ENCODE results near the gene FALEC. TPM values are rescaled to one million over a fixed set of nuclear protein-coding genes. Genes with fewer than 3 reads are reported as not detected.
"Not testable (repeated sequence)": the region's sequence is repeated elsewhere in the genome, so short reads cannot be mapped to it uniquely, and the experiment has no call there.

The FALEC gene
- total RNA-seq, 1 donor from 2014 or later, result not detected

- H3K4me3 ChIP-seq (ENCODE audit: low read depth, low read length), result peak overlapping the region; percentile 76
- TF ChIP-seq CTCF (conservative IDR thresholded peaks at IDR 0.05; ENCODE audit: low read depth, low read length), result no peak
- DNase-seq (ENCODE audit: low read depth), result no peak
Measured at GRCh38 chr1:150576794-150577556, 61.4 kb downstream of the FALEC start.

DNA sequence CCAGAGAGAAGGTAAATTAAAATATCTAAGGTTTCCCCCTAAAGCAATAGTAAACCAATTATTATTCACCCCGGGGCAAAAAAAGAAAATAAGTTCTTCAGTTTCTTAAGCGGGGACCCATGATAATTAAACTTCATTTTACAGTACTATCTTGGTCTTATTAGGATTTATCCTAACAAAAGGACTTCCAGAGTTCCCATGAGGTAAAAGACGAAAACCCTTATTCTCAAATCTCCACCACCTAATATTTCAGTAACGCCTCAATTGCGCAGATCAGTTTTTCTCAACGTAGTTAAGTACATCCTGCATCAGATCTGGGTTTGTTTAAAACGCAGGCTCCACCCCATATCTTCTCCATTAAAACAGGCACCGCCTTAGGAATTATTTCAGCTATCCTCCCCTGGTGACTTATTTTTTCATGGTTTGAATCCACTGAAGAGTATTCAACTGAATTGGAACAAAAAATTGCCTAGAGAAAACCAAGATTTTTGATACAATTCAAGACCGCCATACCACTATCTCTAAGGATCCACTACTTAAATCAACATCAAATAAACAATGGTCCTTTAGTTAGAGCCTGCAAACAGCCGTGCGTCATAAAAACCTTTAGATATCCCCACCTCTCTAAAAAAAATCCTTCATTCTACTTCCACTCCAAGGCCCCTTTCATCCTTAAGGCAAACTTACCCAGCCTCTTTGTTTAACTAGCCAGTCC lies 62.2 kb downstream of the FALEC start:
- H3K4me3 ChIP-seq (ENCODE audit: low read depth, low read length), result peak overlapping the region; percentile 76
- no peak for TF ChIP-seq CTCF (conservative IDR thresholded peaks at IDR 0.05; ENCODE audit: low read depth, low read length)
- DNase-seq (ENCODE audit: low read depth), result no peak

DNA sequence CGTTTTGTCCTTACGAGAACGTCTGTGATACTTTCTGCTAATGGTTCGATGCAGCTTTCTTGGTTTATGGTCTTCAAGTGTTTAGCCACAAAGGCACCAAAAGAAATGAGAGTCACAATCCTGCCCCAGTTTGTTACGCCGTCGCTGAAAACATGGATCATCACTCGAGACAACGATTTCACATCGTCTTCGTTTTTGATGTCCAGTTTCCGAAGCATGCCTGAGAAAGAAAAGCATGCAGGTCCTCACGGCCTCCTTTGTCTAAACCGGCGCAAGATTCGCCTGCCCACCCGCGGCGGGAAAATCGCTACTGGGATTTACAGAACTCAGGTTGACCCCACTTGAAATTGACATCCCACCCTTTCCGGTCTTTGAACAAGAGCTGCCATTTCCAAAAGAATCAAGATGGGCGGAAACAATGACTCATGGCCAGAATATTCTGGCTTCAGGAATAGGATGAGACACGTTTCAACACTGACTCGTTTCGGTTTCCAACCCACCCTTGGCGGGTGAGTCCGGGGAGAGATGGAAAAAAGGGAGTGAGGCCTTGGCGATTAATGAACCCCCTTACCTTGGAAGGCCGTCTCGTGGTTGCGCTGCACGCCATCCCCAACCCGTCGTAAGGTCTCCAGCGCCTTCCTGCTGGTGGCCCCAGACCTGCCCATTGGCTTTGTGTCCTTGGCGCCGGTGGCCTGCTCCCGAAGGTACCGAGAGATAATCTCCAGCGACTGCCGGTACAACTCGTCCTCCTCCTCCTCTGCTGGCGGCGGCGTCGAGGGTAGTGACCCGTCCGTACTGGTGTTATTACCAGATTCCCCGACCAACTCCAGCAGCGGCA lies 62.9 kb downstream of the FALEC start:
- no peak for TF ChIP-seq CTCF (conservative IDR thresholded peaks at IDR 0.05; ENCODE audit: low read depth, low read length)
- H3K4me3 ChIP-seq (ENCODE audit: low read depth, low read length), result peak overlapping the region; percentile 76
- no peak for DNase-seq (ENCODE audit: low read depth)

DNA sequence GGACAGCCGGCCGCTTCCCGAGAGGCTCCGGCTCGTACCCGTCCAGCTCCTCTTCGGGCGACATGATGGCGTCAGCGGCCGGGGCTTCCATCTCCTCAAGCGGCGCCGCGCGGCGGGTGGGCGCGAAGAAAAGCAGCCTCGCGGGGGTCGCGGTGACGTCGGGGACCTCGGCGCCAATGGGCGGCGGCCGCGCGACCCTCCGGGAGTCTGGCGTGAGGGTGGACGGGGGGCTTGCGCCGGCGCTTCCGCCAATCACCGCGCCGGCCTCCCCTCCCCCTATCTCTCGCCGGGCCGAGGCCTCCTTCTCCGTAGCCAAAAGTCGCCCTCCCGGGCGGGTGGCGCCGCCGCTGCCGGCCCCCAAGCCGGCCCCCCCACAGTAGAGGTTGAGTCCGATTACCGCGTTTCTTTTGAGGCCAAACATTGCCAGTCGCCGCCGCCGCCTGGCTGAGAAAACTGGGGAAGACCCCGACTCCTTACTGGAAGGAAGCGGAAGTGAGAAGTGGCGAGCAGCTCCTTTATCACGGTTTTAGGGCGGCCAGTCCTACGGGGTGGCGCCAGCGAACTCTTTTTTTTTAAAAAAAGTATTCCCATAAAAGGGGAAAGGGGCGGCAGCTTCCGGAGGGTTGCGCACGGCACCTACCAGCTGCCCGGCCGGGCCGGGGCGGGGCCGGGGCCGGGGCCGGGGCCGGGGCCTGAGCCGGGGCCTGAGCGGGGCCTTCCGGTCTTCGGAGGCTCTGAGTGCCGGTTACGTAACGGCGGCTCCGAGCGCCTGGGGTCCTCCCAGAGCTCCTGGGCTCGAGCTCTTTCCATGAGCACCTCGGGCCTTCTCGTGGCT lies 63.8 kb downstream of the FALEC start, which contains the start of gene MCL1:
MCL1 (minus strand) TSS at position 501 of the 835 bp plus-strand sequence; CDS start at position 421, 80 bp downstream.
- TF ChIP-seq CTCF (conservative IDR thresholded peaks at IDR 0.05; ENCODE audit: low read depth, low read length), result peak; percentile 4
- peak within 1 kb of the TSS; percentile 76 for H3K4me3 ChIP-seq (ENCODE audit: low read depth, low read length)
- DNase-seq (ENCODE audit: low read depth), result no peak

GRCh38 chr1:150579945-150580642 lies 64.5 kb downstream of the FALEC start:
- no peak for DNase-seq (ENCODE audit: low read depth)
- H3K4me3 ChIP-seq (ENCODE audit: low read depth, low read length), result peak overlapping the region; percentile 59
- no peak for TF ChIP-seq CTCF (conservative IDR thresholded peaks at IDR 0.05; ENCODE audit: low read depth, low read length)

GRCh38 chr1:150580966-150581365 lies 65.4 kb downstream of the FALEC start:
- not testable (repeated sequence) for DNase-seq (ENCODE audit: low read depth); H3K4me3 ChIP-seq (ENCODE audit: low read depth, low read length)

- H3K4me3 ChIP-seq (ENCODE audit: low read depth, low read length); DNase-seq (ENCODE audit: low read depth): not testable (repeated sequence)
Measured at GRCh38 chr1:150581437-150581836, 65.9 kb downstream of the FALEC start.

GRCh38 chr1:150581962-150582361 lies 66.4 kb downstream of the FALEC start:
- DNase-seq (ENCODE audit: low read depth); H3K4me3 ChIP-seq (ENCODE audit: low read depth, low read length): not testable (repeated sequence)
